ENCODE measurements around the gene NXPH3. TPM values are rescaled to one million over a fixed set of nuclear protein-coding genes. Genes with fewer than 3 reads are reported as not detected.

Gene NXPH3
- total RNA-seq, 2 donors from 2014 or later = 0.42 to 2.1 TPM

DNA sequence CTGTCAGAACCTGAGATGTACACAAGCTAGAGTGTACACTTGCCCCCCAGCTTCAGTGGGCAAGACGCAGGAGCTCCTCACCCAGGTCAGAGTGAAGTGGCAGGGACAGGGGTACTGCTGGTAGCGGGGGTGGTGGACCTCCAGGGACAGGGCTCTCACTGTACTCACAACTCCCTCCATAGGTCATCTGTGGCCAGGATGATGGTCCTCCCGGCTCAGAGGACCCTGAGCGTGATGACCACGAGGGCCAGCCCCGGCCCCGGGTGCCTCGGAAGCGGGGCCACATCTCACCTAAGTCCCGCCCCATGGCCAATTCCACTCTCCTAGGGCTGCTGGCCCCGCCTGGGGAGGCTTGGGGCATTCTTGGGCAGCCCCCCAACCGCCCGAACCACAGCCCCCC lies 2.7 kb downstream of the NXPH3 start:
- DNase-seq = no peak
- Histone ChIP-seq H3K36me3 (no peaks in the 10 kb centered on the region), H3K9ac (ENCODE audit: low read depth in 2 of 2, low read length in 2 of 2) (no peak overlapping the region), H3K27ac (no peak overlapping the region), H3K27me3 (peaks cover 36% of the 10 kb centered on the region), H3K9me3 (no peaks in the 10 kb centered on the region), H3K4me1 (peaks cover 6% of the 10 kb centered on the region), H3K4me3 (no peak overlapping the region)
- TF ChIP-seq, protein P1, sequence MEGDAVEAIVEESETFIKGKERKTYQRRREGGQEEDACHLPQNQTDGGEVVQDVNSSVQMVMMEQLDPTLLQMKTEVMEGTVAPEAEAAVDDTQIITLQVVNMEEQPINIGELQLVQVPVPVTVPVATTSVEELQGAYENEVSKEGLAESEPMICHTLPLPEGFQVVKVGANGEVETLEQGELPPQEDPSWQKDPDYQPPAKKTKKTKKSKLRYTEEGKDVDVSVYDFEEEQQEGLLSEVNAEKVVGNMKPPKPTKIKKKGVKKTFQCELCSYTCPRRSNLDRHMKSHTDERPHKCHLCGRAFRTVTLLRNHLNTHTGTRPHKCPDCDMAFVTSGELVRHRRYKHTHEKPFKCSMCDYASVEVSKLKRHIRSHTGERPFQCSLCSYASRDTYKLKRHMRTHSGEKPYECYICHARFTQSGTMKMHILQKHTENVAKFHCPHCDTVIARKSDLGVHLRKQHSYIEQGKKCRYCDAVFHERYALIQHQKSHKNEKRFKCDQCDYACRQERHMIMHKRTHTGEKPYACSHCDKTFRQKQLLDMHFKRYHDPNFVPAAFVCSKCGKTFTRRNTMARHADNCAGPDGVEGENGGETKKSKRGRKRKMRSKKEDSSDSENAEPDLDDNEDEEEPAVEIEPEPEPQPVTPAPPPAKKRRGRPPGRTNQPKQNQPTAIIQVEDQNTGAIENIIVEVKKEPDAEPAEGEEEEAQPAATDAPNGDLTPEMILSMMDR (IDR thresholded peaks at IDR 0.05) = no peak
- intact Hi-C loops (cut with DNase I) = loop anchor here (5.0 kb wide), 1 partner anchor 199 kb away; no protein-coding TSS in a partner anchor

DNA sequence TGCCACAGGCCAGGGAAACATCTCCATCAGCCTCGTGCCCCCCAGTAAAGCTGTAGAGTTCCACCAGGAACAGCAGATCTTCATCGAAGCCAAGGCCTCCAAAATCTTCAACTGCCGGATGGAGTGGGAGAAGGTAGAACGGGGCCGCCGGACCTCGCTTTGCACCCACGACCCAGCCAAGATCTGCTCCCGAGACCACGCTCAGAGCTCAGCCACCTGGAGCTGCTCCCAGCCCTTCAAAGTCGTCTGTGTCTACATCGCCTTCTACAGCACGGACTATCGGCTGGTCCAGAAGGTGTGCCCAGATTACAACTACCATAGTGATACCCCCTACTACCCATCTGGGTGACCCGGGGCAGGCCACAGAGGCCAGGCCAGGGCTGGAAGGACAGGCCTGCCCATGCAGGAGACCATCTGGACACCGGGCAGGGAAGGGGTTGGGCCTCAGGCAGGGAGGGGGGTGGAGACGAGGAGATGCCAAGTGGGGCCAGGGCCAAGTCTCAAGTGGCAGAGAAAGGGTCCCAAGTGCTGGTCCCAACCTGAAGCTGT lies 3.4 kb downstream of the NXPH3 start:
- intact Hi-C loops (cut with DNase I) = loop anchor here (5.0 kb wide), 1 partner anchor 198 kb away; no protein-coding TSS in a partner anchor
- no peaks in the 10 kb centered on the region for H3K36me3 ChIP-seq
- H3K27ac ChIP-seq = no peak overlapping the region
- H3K9me3 ChIP-seq = no peaks in the 10 kb centered on the region
- TF ChIP-seq, protein P1 (IDR thresholded peaks at IDR 0.05) = no peak
- no peak overlapping the region for H3K9ac ChIP-seq (ENCODE audit: low read depth in 2 of 2, low read length in 2 of 2)
- no peak overlapping the region for H3K4me3 ChIP-seq
- H3K27me3 ChIP-seq = peaks cover 33% of the 10 kb centered on the region
- peaks cover 6% of the 10 kb centered on the region for H3K4me1 ChIP-seq
- no peak for DNase-seq

DNA sequence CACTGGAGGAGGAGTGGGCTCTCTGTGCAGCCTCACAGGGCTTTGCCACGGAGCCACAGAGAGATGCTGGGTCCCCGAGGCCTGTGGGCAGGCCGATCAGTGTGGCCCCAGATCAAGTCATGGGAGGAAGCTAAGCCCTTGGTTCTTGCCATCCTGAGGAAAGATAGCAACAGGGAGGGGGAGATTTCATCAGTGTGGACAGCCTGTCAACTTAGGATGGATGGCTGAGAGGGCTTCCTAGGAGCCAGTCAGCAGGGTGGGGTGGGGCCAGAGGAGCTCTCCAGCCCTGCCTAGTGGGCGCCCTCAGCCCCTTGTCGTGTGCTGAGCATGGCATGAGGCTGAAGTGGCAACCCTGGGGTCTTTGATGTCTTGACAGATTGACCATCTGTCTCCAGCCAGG lies 3.9 kb downstream of the NXPH3 start:
- H3K9me3 ChIP-seq = no peaks in the 10 kb centered on the region
- H3K36me3 ChIP-seq = no peaks in the 10 kb centered on the region
- no peak for DNase-seq
- H3K27ac ChIP-seq = no peak overlapping the region
- TF ChIP-seq, protein P1 (IDR thresholded peaks at IDR 0.05) = no peak
- H3K4me1 ChIP-seq = peaks cover 6% of the 10 kb centered on the region
- H3K27me3 ChIP-seq = peaks cover 31% of the 10 kb centered on the region
- H3K4me3 ChIP-seq = no peak overlapping the region
- intact Hi-C loops (cut with DNase I) = loop anchor here (5.0 kb wide), 1 partner anchor 198 kb away; no protein-coding TSS in a partner anchor
- no peak overlapping the region for H3K9ac ChIP-seq (ENCODE audit: low read depth in 2 of 2, low read length in 2 of 2)

DNA sequence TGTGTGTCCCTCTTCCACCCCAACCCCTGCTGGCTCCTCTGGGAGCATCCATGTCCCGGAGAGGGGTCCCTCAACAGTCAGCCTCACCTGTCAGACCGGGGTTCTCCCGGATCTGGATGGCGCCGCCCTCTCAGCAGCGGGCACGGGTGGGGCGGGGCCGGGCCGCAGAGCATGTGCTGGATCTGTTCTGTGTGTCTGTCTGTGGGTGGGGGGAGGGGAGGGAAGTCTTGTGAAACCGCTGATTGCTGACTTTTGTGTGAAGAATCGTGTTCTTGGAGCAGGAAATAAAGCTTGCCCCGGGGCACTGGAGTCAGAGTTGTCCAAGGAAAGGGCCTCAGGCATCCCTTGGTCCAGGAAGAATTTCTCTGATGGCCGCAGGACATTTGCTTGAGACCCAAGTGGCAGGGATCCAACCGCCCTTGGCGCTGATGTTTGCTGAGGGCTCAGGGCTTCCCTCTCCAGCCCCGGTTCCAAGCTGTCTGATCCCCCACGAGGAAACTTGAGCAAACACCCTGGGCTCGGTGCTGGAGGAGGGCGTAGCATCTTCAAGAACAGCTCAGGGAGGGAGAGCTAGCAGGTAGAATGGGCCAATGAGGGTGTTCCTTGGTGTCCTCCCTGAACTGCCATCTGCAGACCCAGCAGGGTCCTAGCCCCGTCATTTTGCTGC lies 4.5 kb downstream of the NXPH3 start:
- no peak for DNase-seq
- no peak overlapping the region for H3K27ac ChIP-seq

DNA sequence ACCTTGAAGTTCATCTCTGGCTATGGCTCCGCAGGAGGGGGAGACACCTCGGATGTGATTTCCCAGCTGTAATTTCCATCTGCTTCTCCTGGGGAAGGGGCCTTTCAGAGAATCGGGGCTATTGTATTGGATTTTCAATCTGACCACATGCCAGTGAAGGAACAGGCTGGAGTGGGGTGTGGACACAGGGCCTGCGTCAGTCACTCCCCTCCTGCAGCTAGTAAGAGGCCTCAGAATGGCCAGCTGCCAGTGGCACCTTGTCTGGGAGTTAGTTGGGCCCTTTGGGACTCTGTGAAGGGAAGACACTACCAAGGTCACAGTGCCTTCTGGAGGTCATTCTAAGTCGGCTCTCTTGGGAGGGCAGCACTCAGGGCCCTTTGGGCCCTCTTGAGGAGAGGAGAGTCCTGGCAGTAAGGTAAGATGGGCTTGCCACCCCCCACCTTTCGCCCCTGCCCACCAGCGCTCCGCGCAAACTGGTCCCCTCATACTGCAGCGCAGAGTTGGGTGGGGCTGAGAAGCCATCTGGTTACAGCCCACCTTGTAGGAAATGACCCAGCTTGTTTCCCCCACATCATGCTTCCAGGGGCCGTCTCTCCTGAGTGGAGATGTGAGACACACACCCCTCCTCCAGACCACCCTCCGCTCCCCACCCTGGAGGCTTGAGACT lies 5.4 kb downstream of the NXPH3 start:
- TF ChIP-seq, protein P1 (IDR thresholded peaks at IDR 0.05) = no peak
- H3K27me3 ChIP-seq = peaks cover 18% of the 10 kb centered on the region
- intact Hi-C loops (cut with DNase I) = no loop called here
- H3K4me1 ChIP-seq = peaks cover 4% of the 10 kb centered on the region
- H3K36me3 ChIP-seq = no peaks in the 10 kb centered on the region
- DNase-seq = no peak
- H3K4me3 ChIP-seq = no peak overlapping the region
- no peaks in the 10 kb centered on the region for H3K9me3 ChIP-seq
- H3K9ac ChIP-seq (ENCODE audit: low read depth in 2 of 2, low read length in 2 of 2) = no peak overlapping the region
- H3K27ac ChIP-seq = no peak overlapping the region

More for the DNA sequence above, 4.5 kb downstream of the NXPH3 start:
- no peak overlapping the region for H3K9ac ChIP-seq (ENCODE audit: low read depth in 2 of 2, low read length in 2 of 2)
- intact Hi-C loops (cut with DNase I) = no loop called here
- H3K9me3 ChIP-seq = no peaks in the 10 kb centered on the region
- TF ChIP-seq, protein P1 (IDR thresholded peaks at IDR 0.05) = no peak
- no peaks in the 10 kb centered on the region for H3K36me3 ChIP-seq
- peaks cover 26% of the 10 kb centered on the region for H3K27me3 ChIP-seq
- H3K4me3 ChIP-seq = no peak overlapping the region
- peaks cover 6% of the 10 kb centered on the region for H3K4me1 ChIP-seq

Data from colonic mucosa (tissue), 4 donors.